ENCODE results near the gene TGM5.

DNA sequence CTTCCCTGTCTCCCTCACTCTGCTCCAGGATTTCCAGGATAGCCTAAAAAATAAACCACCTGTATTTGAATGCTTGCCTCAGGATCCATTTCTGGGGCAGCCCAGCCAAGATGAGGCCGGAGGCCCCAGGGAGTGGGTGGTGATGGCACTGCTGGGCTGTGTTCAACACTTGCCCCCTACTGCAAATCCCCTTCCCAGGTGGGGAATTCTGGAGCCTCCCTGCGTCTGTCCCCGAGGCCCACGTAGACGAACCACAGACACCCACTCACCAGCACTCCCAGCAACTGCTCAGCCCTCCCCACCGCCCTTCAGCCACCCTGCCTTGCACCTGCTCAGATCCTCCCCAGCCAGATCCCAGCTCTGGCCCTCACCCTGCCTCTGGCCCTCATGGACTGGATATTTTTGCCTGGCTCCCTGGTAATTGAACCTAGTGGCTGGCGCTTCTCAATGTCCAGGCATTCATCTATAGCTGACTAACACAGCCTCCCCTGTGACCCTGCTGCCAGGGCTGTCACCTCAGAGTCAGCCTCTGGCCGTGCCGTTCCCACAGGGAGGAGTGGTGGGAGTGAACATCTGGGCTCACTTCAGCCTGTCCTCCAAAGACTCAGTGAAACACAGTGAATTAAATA, 28.8 kb downstream of the TGM5 start:
- TF ChIP-seq, protein P1, sequence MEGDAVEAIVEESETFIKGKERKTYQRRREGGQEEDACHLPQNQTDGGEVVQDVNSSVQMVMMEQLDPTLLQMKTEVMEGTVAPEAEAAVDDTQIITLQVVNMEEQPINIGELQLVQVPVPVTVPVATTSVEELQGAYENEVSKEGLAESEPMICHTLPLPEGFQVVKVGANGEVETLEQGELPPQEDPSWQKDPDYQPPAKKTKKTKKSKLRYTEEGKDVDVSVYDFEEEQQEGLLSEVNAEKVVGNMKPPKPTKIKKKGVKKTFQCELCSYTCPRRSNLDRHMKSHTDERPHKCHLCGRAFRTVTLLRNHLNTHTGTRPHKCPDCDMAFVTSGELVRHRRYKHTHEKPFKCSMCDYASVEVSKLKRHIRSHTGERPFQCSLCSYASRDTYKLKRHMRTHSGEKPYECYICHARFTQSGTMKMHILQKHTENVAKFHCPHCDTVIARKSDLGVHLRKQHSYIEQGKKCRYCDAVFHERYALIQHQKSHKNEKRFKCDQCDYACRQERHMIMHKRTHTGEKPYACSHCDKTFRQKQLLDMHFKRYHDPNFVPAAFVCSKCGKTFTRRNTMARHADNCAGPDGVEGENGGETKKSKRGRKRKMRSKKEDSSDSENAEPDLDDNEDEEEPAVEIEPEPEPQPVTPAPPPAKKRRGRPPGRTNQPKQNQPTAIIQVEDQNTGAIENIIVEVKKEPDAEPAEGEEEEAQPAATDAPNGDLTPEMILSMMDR (conservative IDR thresholded peaks at IDR 0.05): no peak
- no peak for TF ChIP-seq ZFX (IDR thresholded peaks at IDR 0.05)
